GM12875 (cell line): Measurements from ENCODE around the gene HRCT1.

Source experiments
- H3K4me3 ChIP-seq: one replicate; pipeline ENCODE4 v1.5.1; 2011; ENCODE audit warnings: low read depth, low read length, control low read depth
- CTCF ChIP-seq: IDR thresholded peaks from 2 replicates; pipeline ENCODE4 v1.5.1; 2011; ENCODE audit warnings: low read depth, mild to moderate bottlenecking, control low read depth, inconsistent platforms, low read length, moderate library complexity, borderline replicate concordance; ENCODE audit not compliant: insufficient read depth

HRCT1 gene

GRCh38 chr9:35862328-35862727 is 43.7 kb upstream of the HRCT1 start:
- no peak for TF ChIP-seq CTCF
- H3K4me3 ChIP-seq, result no peak overlapping the region

GRCh38 chr9:35863583-35863982 is 42.4 kb upstream of the HRCT1 start:
- TF ChIP-seq CTCF, result no peak
- no peak overlapping the region for H3K4me3 ChIP-seq

GRCh38 chr9:35864695-35865255 is 41.2 kb upstream of the HRCT1 start:
- H3K4me3 ChIP-seq, result no peak overlapping the region
- TF ChIP-seq CTCF, result no peak

GRCh38 chr9:35867538-35867937 is 38.5 kb upstream of the HRCT1 start:
- TF ChIP-seq CTCF, result no peak

GRCh38 chr9:35868933-35869332 is 37.1 kb upstream of the HRCT1 start:
- no peak for TF ChIP-seq CTCF
- H3K4me3 ChIP-seq, result no peak overlapping the region

More at GRCh38 chr9:35867538-35867937, 38.5 kb upstream of the HRCT1 start:
- H3K4me3 ChIP-seq, result no peak overlapping the region

GRCh38 chr9:35869621-35870216 is 36.3 kb upstream of the HRCT1 start:
- H3K4me3 ChIP-seq, result no peak overlapping the region
- TF ChIP-seq CTCF, result no peak

GRCh38 chr9:35870351-35870923 is 35.6 kb upstream of the HRCT1 start, which contains the start of gene OR13J1:
TSS of gene OR13J1 (minus strand) at chr9:35870401. CDS start at chr9:35870401, 0 bp downstream.
- H3K4me3 ChIP-seq, result no peak within 1 kb of the TSS
- TF ChIP-seq CTCF, result no peak
